Measurements from ENCODE around the gene NPDC1. TPM values are rescaled to one million over a fixed set of nuclear protein-coding genes. Genes with fewer than 3 reads are reported as not detected.

NPDC1 gene
- total and polyA plus RNA-seq, 4 donors, result 2.7 to 14.5 (median 7.3) TPM

DNA sequence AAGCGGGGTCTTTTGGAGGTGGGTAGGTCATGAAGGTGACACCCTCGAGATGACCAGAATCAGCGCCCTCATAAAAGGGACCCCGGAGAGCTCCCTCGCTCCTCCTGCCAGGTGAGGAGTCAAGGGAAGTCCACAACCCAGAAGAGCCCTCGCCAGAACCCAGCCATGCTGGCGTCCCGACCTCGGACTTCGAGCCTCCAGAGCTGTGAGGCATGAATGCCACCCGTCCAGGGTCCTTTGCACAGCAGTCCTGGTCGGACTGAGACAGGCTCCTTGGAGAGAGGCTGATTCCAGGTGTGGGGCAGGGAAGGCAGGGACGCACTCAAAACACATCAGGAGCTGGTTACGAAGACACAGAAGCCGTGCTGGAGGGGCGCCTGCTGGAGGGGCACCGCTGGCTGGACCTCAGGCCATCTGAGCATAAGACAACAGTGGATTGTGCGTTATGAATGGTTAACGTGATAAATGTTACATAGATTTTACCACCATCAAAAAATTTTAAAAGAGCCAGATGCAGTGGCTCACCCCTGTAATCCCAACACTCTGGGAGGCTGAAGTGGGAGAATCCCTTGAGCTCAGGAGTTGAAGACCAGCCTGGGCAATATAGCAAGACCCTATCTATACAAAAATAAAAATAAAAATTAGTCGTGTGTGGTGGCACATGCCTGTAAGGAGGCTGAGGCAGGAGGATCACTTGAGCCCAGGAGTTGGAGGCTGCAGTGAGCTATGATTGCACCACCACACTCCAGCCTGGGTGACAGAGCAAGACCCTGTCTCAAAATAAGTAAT, 43.9 kb downstream of the NPDC1 start:
- no peaks in the 10 kb centered on the region for H3K9me3 ChIP-seq (ENCODE audit: control insufficient read depth in 4 of 4, low read length in 3 of 4)
- no peak overlapping the region for H3K4me3 ChIP-seq (ENCODE audit: low read depth in 1 of 3, low read length in 3 of 3)
- no peak overlapping the region for H3K9ac ChIP-seq (ENCODE audit: low read depth in 1 of 2, low read length in 2 of 2)
- H3K27me3 ChIP-seq (ENCODE audit: control insufficient read depth in 4 of 4, insufficient read depth in 4 of 4, low read length in 3 of 4), result no peaks in the 10 kb centered on the region
- peaks cover 0 to 10% (median 4%) of the 10 kb centered on the region in 4 donors for H3K4me1 ChIP-seq (ENCODE audit: control insufficient read depth in 4 of 4, insufficient read depth in 4 of 4, low read length in 3 of 4)
- no peak for DNase-seq (ENCODE audit: low spot score)
- WGBS, result 78% methylated on average over 20 of the region's 20 CpGs
- H3K27ac ChIP-seq (ENCODE audit: low read depth in 1 of 2, low read length in 2 of 2), result no peak overlapping the region
- TF ChIP-seq, protein P1, sequence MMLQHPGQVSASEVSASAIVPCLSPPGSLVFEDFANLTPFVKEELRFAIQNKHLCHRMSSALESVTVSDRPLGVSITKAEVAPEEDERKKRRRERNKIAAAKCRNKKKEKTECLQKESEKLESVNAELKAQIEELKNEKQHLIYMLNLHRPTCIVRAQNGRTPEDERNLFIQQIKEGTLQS (IDR thresholded peaks at IDR 0.05), result no peak
- TF ChIP-seq HNF4A (conservative IDR thresholded peaks at IDR 0.05), result peak in 1 of 2 donors; percentile 34
- no peaks in the 10 kb centered on the region for H3K36me3 ChIP-seq (ENCODE audit: control insufficient read depth in 4 of 4, insufficient read depth in 3 of 4, low read depth in 1 of 4, low read length in 3 of 4)

DNA sequence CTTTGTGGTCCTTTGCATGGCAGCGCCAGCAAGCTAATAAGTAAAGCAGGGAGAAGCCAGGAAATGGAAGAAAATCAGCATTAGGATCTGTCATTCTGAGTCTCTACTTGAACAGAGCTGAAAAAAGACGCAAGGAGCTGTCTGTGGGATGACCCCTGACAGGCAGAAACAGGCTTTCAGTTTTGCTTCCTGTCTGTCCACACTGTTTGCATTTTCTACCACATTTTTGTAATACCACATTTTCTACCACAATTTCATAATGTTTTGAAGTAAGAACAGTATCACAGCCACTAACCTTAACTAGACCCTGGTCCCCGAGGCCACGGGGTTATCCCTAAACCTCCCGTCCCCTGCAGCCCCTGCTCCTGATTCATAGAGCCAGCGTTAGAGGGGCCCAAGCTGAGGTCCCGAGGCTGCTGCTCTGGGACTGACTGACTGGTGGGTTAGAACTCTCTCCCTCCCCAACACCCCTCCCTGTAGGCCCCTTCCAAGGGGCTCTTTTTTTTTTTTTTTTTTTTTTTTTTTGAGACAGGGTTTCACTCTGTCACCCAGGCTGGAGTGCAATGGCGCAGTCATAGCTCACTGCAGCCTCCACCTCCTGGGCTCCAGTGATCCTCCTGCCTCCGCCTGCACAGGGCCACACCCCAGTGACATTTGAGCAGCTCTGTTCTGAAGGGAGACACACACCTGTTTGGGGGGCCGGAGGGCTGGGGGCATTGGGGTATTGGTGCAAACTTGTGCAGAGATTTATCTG, 45.6 kb downstream of the NPDC1 start:
- Histone ChIP-seq H3K36me3 (ENCODE audit: control insufficient read depth in 4 of 4, insufficient read depth in 3 of 4, low read depth in 1 of 4, low read length in 3 of 4) (no peaks in the 10 kb centered on the region), H3K4me1 (ENCODE audit: control insufficient read depth in 4 of 4, insufficient read depth in 4 of 4, low read length in 3 of 4) (peaks cover 2 to 22% (median 4%) of the 10 kb centered on the region in 4 donors), H3K27ac (ENCODE audit: low read depth in 1 of 2, low read length in 2 of 2) (no peak overlapping the region), H3K27me3 (ENCODE audit: control insufficient read depth in 4 of 4, insufficient read depth in 4 of 4, low read length in 3 of 4) (no peaks in the 10 kb centered on the region), H3K4me3 (ENCODE audit: low read depth in 1 of 3, low read length in 3 of 3) (no peak overlapping the region), H3K9me3 (ENCODE audit: control insufficient read depth in 4 of 4, low read length in 3 of 4) (no peaks in the 10 kb centered on the region), H3K9ac (ENCODE audit: low read depth in 1 of 2, low read length in 2 of 2) (no peak overlapping the region)
- TF ChIP-seq FOXA2 (IDR thresholded peaks at IDR 0.05) (no peak), RXRA (IDR thresholded peaks at IDR 0.05) (peak in 1 of 2 donors; percentile 4)
- no peak for DNase-seq (ENCODE audit: low spot score)
- WGBS, result 65% methylated on average over 10 of the region's 10 CpGs

DNA sequence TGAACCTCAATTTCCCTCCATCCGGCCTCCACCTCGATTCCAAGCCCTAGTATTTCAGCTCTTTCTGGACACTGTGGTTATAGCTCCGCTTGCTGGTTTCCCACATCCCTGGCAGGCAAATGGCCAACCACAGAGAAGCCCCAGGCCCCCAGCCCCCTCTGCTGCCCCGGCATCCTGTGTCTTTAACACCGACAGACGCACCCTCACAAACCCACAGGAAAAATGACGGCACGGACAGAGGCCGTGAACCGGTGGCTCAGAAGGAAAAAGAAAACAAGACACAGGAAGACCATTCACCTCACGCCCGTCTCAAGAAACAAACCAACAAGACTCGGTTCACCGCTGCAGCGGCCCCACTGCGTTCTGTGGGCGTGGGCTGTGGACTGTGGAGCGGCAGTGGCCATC, 48.1 kb downstream of the NPDC1 start:
- Histone ChIP-seq H3K9ac (ENCODE audit: low read depth in 1 of 2, low read length in 2 of 2) (no peak overlapping the region), H3K27ac (ENCODE audit: low read depth in 1 of 2, low read length in 2 of 2) (peak overlapping the region in 1 of 2 donors; percentile 28), H3K4me3 (ENCODE audit: low read depth in 1 of 3, low read length in 3 of 3) (no peak overlapping the region), H3K9me3 (ENCODE audit: control insufficient read depth in 4 of 4, low read length in 3 of 4) (no peaks in the 10 kb centered on the region), H3K27me3 (ENCODE audit: control insufficient read depth in 4 of 4, insufficient read depth in 4 of 4, low read length in 3 of 4) (no peaks in the 10 kb centered on the region), H3K36me3 (ENCODE audit: control insufficient read depth in 4 of 4, insufficient read depth in 3 of 4, low read depth in 1 of 4, low read length in 3 of 4) (peaks cover 0 to 3% (median 0%) of the 10 kb centered on the region in 4 donors), H3K4me1 (ENCODE audit: control insufficient read depth in 4 of 4, insufficient read depth in 4 of 4, low read length in 3 of 4) (peaks cover 6 to 32% (median 12%) of the 10 kb centered on the region in 4 donors)
- TF ChIP-seq GABPA (IDR thresholded peaks at IDR 0.05 in 1 of 2, conservative IDR thresholded peaks at IDR 0.05 in 1 of 2), result no peak
- no peak for TF ChIP-seq YY1 (IDR thresholded peaks at IDR 0.05)
- no peak for TF ChIP-seq RXRA (IDR thresholded peaks at IDR 0.05)
- TF ChIP-seq NR2F2 (IDR thresholded peaks at IDR 0.05), result no peak
- TF ChIP-seq, protein P2, sequence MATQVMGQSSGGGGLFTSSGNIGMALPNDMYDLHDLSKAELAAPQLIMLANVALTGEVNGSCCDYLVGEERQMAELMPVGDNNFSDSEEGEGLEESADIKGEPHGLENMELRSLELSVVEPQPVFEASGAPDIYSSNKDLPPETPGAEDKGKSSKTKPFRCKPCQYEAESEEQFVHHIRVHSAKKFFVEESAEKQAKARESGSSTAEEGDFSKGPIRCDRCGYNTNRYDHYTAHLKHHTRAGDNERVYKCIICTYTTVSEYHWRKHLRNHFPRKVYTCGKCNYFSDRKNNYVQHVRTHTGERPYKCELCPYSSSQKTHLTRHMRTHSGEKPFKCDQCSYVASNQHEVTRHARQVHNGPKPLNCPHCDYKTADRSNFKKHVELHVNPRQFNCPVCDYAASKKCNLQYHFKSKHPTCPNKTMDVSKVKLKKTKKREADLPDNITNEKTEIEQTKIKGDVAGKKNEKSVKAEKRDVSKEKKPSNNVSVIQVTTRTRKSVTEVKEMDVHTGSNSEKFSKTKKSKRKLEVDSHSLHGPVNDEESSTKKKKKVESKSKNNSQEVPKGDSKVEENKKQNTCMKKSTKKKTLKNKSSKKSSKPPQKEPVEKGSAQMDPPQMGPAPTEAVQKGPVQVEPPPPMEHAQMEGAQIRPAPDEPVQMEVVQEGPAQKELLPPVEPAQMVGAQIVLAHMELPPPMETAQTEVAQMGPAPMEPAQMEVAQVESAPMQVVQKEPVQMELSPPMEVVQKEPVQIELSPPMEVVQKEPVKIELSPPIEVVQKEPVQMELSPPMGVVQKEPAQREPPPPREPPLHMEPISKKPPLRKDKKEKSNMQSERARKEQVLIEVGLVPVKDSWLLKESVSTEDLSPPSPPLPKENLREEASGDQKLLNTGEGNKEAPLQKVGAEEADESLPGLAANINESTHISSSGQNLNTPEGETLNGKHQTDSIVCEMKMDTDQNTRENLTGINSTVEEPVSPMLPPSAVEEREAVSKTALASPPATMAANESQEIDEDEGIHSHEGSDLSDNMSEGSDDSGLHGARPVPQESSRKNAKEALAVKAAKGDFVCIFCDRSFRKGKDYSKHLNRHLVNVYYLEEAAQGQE (IDR thresholded peaks at IDR 0.05), result no peak
- TF ChIP-seq, protein P1 (IDR thresholded peaks at IDR 0.05), result no peak
- no peak for TF ChIP-seq FOXA2 (IDR thresholded peaks at IDR 0.05)
- TF ChIP-seq, protein P3, sequence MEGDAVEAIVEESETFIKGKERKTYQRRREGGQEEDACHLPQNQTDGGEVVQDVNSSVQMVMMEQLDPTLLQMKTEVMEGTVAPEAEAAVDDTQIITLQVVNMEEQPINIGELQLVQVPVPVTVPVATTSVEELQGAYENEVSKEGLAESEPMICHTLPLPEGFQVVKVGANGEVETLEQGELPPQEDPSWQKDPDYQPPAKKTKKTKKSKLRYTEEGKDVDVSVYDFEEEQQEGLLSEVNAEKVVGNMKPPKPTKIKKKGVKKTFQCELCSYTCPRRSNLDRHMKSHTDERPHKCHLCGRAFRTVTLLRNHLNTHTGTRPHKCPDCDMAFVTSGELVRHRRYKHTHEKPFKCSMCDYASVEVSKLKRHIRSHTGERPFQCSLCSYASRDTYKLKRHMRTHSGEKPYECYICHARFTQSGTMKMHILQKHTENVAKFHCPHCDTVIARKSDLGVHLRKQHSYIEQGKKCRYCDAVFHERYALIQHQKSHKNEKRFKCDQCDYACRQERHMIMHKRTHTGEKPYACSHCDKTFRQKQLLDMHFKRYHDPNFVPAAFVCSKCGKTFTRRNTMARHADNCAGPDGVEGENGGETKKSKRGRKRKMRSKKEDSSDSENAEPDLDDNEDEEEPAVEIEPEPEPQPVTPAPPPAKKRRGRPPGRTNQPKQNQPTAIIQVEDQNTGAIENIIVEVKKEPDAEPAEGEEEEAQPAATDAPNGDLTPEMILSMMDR (IDR thresholded peaks at IDR 0.05; ENCODE audit: low read depth, low read length, missing input control), result no peak
- TF ChIP-seq, protein P4, sequence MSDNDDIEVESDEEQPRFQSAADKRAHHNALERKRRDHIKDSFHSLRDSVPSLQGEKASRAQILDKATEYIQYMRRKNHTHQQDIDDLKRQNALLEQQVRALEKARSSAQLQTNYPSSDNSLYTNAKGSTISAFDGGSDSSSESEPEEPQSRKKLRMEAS (IDR thresholded peaks at IDR 0.05), result no peak
- 63% methylated on average over 18 of the region's 18 CpGs for WGBS
- DNase-seq (ENCODE audit: low spot score), result no peak
